A549 treated with CpdA at 1 μM for 4 hours (cell line): Measurements from ENCODE around the gene SAT2. TPM values are rescaled to one million over a fixed set of nuclear protein-coding genes. Genes with fewer than 3 reads are reported as not detected.

Source experiments
- total RNA-seq: library from RNA; stranded (reverse); fragments of 200-300 nt; extraction: Qiagen RNA extraction; gene quantifications from 5 replicates; pipeline ENCODE4 v1.2.3, GENCODE V29; 2022; ENCODE audit warnings: low read depth

The SAT2 gene
- total RNA-seq: 81.2 to 99.2 TPM (median 91.7 TPM) in 5 replicates

DNA sequence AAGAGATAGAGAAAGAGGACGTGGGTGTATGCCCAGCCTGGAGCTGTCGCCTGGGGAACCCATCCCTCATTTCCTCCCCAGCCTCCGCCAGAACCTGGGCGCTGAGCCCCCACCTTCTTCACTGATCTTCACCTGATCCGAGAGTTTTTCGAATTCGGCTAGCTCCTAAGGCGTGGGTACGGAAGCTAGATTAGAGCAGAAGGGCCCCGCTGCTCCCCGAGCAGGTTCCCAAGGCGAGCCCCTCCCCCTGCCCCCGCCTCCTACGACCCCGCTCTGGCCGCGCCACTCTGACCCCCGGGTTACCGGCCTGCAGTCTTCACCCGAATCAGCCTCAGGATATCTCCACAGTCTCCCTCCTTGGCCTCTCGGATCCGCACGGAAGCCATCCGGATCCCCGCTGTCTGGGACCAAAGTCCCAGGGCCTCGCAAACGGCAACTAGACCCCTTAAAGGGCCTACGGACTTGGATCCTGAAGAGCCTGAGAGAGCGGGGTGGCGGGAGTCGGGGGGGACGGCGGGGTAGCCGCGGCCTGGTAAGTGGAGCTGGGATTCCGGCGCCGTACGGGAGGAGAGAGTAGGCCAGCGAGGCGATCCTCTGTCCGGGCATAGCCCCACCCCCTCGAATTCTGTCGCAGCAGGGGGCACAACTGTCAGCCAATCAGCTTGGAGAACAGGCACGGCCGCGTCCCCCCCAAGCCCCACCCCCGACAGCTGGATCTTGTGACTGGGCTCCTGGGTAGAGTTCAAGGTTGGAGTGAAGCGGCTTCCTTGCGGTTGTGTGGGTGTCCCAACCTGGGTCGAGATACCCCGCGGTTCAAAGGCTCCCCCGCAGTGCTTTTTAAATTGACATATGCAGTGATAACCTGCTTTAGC, at the start of gene SAT2:
Gene SAT2, minus strand, starts transcription at position 572 of the 872 bp plus-strand sequence. Its CDS starts 186 bp downstream, at position 386.

DNA sequence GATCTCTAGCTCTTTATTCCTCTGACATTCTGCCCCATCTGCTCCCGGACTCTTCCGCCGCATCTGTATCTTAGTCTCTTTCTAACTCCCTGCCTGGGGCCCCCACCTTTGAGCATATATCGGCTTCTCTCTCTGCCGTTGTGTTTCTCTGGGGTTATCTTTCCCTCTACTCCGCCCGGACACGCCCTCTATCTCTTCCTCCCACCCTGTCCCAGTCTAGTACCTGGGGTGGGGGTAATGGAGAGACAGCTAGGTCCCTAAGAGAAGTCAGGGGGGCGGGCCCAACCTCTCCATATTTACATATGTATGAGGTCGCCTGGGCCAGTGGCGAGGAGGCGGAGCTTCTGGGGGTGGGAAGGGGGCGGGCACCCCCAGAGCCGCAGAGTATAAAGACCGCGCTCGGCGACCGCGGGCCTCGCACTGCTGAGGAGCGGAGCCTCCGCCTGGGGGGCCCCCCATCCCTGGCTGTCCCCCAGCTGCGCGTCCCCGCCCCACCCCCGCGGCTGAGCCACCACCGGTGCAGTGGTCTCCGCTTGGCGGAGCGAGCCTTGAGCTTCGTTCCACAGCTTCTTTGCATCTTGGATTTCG, 23.0 kb upstream of the SAT2 start, which contains the start of gene ATP1B2:
Gene ATP1B2, plus strand, starts transcription at position 418 of the 588 bp plus-strand sequence. CDS start 593 bp downstream, outside the sequence.

DNA sequence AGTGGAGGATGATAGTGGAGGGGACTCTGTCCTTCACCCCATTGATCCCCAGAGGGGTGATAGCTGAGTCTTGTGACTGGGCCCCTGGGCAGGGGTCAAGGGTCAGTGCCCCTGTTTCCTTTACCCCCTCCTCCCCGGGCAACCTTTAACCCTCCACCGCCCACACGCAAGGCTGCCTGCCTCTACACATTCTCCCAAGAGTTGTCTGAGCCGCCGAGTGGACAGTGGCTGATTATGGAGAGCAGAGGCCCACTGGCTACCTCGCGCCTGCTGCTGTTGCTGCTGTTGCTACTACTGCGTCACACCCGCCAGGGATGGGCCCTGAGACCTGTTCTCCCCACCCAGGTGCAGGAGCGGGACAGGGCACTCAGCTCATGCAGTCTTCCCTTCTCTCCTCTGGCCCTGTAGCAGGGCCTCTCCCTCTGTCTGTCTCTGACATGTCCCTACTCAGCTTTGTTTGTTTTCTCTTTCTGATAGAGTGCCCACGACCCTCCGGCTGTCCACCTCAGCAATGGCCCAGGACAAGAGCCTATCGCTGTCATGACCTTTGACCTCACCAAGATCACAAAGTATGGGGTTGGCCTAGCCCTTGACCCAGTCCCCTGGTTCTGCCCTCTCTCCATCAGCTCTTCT, 2.4 kb upstream of the SAT2 start, which contains the start of gene SHBG:
Gene SHBG, plus strand, starts transcription at position 197 of the 633 bp plus-strand sequence. Its CDS starts 38 bp downstream, at position 235.

DNA sequence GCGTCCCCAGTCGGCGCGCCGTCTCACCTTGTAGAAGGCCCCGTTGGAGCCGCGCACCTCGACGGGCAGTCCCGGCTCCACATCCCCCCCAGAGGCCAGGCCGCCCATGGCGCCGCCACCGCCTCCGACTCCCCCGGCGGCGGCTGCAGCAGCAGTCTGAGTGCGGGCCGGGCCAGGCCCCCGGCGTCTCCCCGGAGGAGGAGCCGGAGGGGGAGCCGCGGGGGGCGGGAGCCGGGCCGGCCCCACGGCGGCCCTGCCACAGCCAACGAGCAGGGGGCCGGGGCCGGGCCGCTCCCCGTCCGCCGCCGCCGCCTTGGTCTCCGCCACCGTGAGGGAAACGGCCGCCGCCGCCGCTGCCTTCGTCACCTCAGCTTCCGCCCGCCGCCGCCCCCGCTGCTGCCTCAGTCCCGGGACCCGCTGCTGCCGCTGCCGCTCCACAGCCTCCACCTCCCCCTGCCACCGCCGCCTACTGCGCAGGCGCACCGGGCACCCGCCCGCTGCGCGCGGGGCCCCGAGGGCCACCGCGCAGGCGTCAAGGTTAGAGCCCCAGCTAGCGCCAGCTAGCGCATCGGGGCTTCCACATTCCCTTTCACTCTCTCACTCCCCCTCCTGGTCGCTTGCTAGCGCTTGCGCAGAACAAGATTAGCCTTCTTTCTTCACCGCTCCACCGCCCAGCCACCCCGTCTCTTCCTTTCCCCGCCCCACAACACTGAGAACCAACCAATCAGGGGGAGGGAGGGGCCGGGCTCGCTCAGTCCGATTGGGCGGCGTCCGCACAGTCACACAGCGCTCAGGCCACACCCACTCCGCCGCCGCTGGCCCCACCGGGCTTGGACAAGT, 13.0 kb downstream of the SAT2 start, which contains the start of gene FXR2:
Gene FXR2, minus strand, starts transcription at position 473 of the 840 bp plus-strand sequence. Its CDS starts 365 bp downstream, at position 108.

GRCh38 chr17:7589891-7590691, 37.5 kb downstream of the SAT2 start, which contains the start of gene SOX15:
SOX15 (minus strand) TSS chr17:7590094; CDS start chr17:7589676, 418 bp downstream.

GRCh38 chr17:7583253-7584109, 44.1 kb downstream of the SAT2 start, which contains the start of gene MPDU1:
MPDU1 (plus strand) TSS chr17:7583852; CDS start chr17:7583863, 11 bp downstream.

GRCh38 chr17:7579001-7579833, 48.4 kb downstream of the SAT2 start, which contains the start of gene CD68:
CD68 (plus strand) TSS chr17:7579638; CDS start chr17:7579678, 40 bp downstream.

Other genes with a start within 250 kb of the SAT2 start
- gene TNK1, start 246.7 kb downstream of the SAT2 start, total RNA-seq: 1.5 to 2.4 TPM (median 1.8 TPM) in 5 replicates
- 36.7 to 43.5 TPM (median 37.7 TPM) in 5 replicates for gene PLSCR3, start 233.3 kb downstream of the SAT2 start, total RNA-seq
- 181 to 224 TPM (median 197 TPM) in 5 replicates for gene TMEM256, start 223.7 kb downstream of the SAT2 start, total RNA-seq
- gene NLGN2, start 220.0 kb downstream of the SAT2 start, total RNA-seq: 14.2 to 20.2 TPM (median 17.0 TPM) in 5 replicates
- gene SPEM1, start 207.5 kb downstream of the SAT2 start, total RNA-seq: 0.09 TPM in 1 of 5 replicates, not detected in the others
- gene SPEM2, start 202.2 kb downstream of the SAT2 start, total RNA-seq: 0.10 to 0.14 TPM in 2 of 5 replicates, not detected in the others
- 0.01 to 0.04 TPM in 2 of 5 replicates, not detected in the others for gene SPEM3, start 199.0 kb downstream of the SAT2 start, total RNA-seq
- gene TMEM102, start 192.4 kb downstream of the SAT2 start, total RNA-seq: 9.6 to 14.5 TPM (median 13.1 TPM) in 5 replicates
- gene FGF11, start 188.3 kb downstream of the SAT2 start, total RNA-seq: 0.99 to 1.4 TPM (median 1.4 TPM) in 5 replicates
- 4.7 to 7.6 TPM (median 7.2 TPM) in 5 replicates for gene CHRNB1, start 182.8 kb downstream of the SAT2 start, total RNA-seq
- 20.0 to 25.5 TPM (median 23.1 TPM) in 5 replicates for gene ZBTB4, start 148.2 kb downstream of the SAT2 start, total RNA-seq
- gene SLC35G6, start 146.4 kb downstream of the SAT2 start, total RNA-seq: not detected in 5 replicates
- 74.3 to 88.3 TPM (median 80.0 TPM) in 5 replicates for gene POLR2A, start 143.5 kb downstream of the SAT2 start, total RNA-seq
- 9.6 to 13.5 TPM (median 10.4 TPM) in 5 replicates for gene TNFSF12, start 78.8 kb downstream of the SAT2 start, total RNA-seq
- gene TNFSF13, start 69.1 kb downstream of the SAT2 start, total RNA-seq: 0.61 to 1.9 TPM (median 1.3 TPM) in 5 replicates
- gene SENP3, start 65.9 kb downstream of the SAT2 start, total RNA-seq: 94.4 to 114 TPM (median 102 TPM) in 5 replicates
- 34.0 to 42.9 TPM (median 36.5 TPM) in 5 replicates for gene CD68, start 48.2 kb downstream of the SAT2 start, total RNA-seq
- 116 to 133 TPM (median 120 TPM) in 5 replicates for gene MPDU1, start 44.0 kb downstream of the SAT2 start, total RNA-seq
- gene SOX15, start 37.7 kb downstream of the SAT2 start, total RNA-seq: 0.22 to 0.72 TPM (median 0.37 TPM) in 5 replicates
- gene FXR2, start 12.9 kb downstream of the SAT2 start, total RNA-seq: 54.7 to 68.2 TPM (median 61.0 TPM) in 5 replicates
- 0.68 to 1.0 TPM (median 0.73 TPM) in 5 replicates for gene SHBG, start 2.3 kb upstream of the SAT2 start, total RNA-seq
- gene ATP1B2, start 23.1 kb upstream of the SAT2 start, total RNA-seq: 0.16 to 0.33 TPM (median 0.26 TPM) in 4 of 5 replicates, not detected in the other
- 48.7 to 61.6 TPM (median 55.2 TPM) in 5 replicates for gene TP53, start 59.7 kb upstream of the SAT2 start, total RNA-seq
- gene WRAP53, start 60.7 kb upstream of the SAT2 start, total RNA-seq: 33.9 to 50.3 TPM (median 47.7 TPM) in 5 replicates
- 1.0 to 1.7 TPM (median 1.4 TPM) in 5 replicates for gene EFNB3, start 77.4 kb upstream of the SAT2 start, total RNA-seq
- 0.01 to 0.03 TPM in 2 of 5 replicates, not detected in the others for gene DNAH2, start 89.9 kb upstream of the SAT2 start, total RNA-seq
- gene KDM6B, start 206.4 kb upstream of the SAT2 start, total RNA-seq: 13.8 to 23.8 TPM (median 15.1 TPM) in 5 replicates
- gene TMEM88, start 227.2 kb upstream of the SAT2 start, total RNA-seq: 0.48 to 1.1 TPM (median 0.79 TPM) in 5 replicates
- 179 to 238 TPM (median 208 TPM) in 5 replicates for gene NAA38, start 229.7 kb upstream of the SAT2 start, total RNA-seq
- gene CYB5D1, start 230.2 kb upstream of the SAT2 start, total RNA-seq: 21.3 to 23.4 TPM (median 22.7 TPM) in 5 replicates